Activated naive CD8-positive, alpha-beta T cell treated with anti-CD3 and anti-CD28 coated beads, Interleukin-2, amount 50 U/mL, for 24 hours (primary cell): Measurements from ENCODE around the gene HCAR2.
"Not testable (repeated sequence)": the region's sequence is repeated elsewhere in the genome, so short reads cannot be mapped to it uniquely, and the experiment has no call there.

Experiments
- ATAC-seq: fragments of 150-1000 bp; cut with Tn5 transposase; one replicate; pipeline ENCODE4 v1.10.0; 2021
- DNase-seq: peaks from one replicate; pipeline ENCODE4 v3.0.0; 2021
- H3K27ac Mint-ChIP-seq: one replicate; pipeline ENCODE4 v1.8.0; 2021; ENCODE audit warnings: mild to moderate bottlenecking, mixed read lengths
- H3K27me3 Mint-ChIP-seq: one replicate; pipeline ENCODE4 v1.8.0; 2021; ENCODE audit warnings: mixed read lengths
- H3K36me3 Mint-ChIP-seq: one replicate; pipeline ENCODE4 v1.8.0; 2021; ENCODE audit warnings: low read depth, mixed read lengths
- H3K4me1 Mint-ChIP-seq: one replicate; pipeline ENCODE4 v1.8.0; 2021; ENCODE audit warnings: mixed read lengths
- H3K4me3 Mint-ChIP-seq: one replicate; pipeline ENCODE4 v1.8.0; 2021; ENCODE audit warnings: mild to moderate bottlenecking, moderate library complexity, mixed read lengths
- H3K9me3 Mint-ChIP-seq: one replicate; pipeline ENCODE4 v1.8.0; 2021; ENCODE audit warnings: mixed read lengths

The HCAR2 gene

DNA sequence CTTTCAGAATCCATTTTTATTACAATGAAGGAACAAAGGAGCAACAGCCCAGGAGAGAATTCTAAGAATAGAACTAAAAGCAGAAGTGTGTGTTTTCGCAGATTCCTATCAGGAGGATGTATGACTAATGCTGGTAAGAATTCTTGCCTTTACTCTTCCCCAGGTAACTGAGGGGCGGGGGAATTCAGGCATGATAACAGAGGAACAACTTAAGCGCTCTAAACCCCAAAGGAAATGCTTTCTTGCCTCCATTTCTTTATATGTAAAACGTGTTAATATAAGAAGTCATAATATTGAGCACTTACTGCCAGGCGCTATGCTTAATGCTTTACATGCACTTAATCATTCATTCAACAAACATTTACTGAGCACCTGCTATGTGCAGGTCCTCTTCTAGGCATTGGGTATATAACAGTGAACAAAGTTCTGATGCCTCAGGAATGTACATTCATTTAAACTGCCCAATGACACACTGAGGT, 23.0 kb upstream of the HCAR2 start:
- Mint-ChIP-seq H3K27ac (peak overlapping the region; percentile 51), H3K4me1 (peaks cover 55% of the 10 kb centered on the region), H3K4me3 (peak overlapping the region; percentile 16), H3K27me3 (no peaks in the 10 kb centered on the region), H3K36me3 (no peaks in the 10 kb centered on the region), H3K9me3 (no peaks in the 10 kb centered on the region)
- ATAC-seq: peak; percentile 58
- DNase-seq: no peak

DNA sequence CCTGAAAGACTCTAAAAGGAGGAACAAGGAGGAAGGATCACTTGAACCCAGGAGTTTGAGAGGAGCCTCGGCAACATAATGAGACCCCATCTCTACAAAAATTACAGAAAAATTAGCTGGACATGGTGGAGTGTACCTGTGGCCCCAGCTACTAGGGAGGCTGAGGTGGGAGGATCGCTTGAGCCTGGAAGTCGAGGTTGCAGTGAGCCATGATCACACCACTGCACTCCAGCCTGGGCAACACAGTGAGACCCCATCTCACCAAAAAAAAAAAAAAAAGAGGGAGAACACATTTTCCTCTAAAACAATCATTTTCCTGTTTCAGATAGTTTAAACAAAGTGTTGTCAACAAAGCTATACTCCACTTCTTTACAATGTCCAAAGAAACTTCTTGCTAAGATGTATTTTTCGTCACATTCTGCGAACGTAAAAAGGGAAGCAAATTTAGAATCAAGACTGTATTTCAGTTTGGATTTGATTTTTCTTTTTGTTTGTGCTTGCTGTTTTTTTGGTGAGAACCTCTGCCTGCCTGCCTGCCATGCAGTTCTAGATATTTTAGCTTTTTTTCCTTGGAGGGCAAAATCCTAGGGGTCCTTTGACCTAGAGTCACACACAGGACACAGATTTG, 22.4 kb upstream of the HCAR2 start:
- Mint-ChIP-seq H3K27ac (peak overlapping the region; percentile 51), H3K9me3 (no peaks in the 10 kb centered on the region), H3K36me3 (no peaks in the 10 kb centered on the region), H3K27me3 (no peaks in the 10 kb centered on the region), H3K4me1 (peaks cover 54% of the 10 kb centered on the region), H3K4me3 (peak overlapping the region; percentile 16)
- ATAC-seq (no peak), DNase-seq (no peak)

DNA sequence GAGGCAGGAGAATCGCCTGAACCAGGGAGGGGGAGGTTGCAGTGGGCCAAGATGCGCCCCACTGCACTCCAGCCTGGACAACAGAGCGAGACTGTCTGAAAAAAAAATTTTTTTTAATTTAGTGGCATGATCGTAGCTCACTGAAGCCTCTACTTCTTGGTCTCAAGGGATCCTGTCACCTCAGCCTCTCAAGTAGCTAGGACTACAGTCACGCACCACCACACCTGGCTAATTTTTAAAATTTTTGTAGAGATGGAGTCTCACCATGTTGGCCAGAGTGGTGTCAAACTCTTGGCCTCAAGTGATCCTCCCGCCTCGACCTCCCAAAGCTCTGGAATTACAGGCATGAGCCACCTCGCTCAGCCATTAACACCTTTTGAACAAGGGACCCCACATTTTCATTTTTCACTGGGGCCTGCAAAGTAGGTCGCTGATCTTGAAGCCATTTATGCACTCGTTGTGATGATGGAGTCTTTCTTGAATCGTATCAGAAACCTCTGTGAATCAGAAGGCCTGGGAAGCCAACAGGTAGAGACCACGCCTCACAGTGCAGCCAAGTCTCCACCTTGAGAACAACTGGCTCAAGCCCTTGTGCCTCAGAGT, 21.6 kb upstream of the HCAR2 start:
- Mint-ChIP-seq H3K36me3 (no peaks in the 10 kb centered on the region), H3K9me3 (no peaks in the 10 kb centered on the region), H3K27ac (no peak overlapping the region), H3K4me1 (peaks cover 51% of the 10 kb centered on the region), H3K27me3 (no peaks in the 10 kb centered on the region), H3K4me3 (no peak overlapping the region)
- DNase-seq: no peak
- ATAC-seq: no peak

DNA sequence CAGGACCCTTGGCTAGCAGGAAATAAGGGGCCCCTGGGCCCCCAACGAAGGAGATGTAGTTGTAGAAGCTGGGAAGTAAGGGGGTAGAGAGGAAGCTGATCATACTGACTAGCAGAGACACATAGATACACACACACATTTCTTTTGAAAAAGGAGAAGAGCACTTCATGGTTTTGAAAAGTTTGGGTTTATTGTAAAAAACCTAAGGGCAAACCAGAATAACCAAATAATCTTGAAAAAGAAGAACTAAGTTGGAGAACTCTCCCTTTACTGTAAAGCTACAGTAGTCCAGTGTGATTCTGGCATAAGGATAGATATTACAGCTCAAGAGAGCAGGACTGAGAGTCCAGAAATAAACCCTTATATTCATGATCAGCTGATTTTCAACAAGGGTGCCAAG, 19.2 kb upstream of the HCAR2 start:
- Mint-ChIP-seq H3K27ac (no peak overlapping the region), H3K4me3 (no peak overlapping the region), H3K27me3 (no peaks in the 10 kb centered on the region), H3K4me1 (peaks cover 40% of the 10 kb centered on the region), H3K36me3 (no peaks in the 10 kb centered on the region), H3K9me3 (no peaks in the 10 kb centered on the region)
- no peak for DNase-seq
- ATAC-seq: no peak

DNA sequence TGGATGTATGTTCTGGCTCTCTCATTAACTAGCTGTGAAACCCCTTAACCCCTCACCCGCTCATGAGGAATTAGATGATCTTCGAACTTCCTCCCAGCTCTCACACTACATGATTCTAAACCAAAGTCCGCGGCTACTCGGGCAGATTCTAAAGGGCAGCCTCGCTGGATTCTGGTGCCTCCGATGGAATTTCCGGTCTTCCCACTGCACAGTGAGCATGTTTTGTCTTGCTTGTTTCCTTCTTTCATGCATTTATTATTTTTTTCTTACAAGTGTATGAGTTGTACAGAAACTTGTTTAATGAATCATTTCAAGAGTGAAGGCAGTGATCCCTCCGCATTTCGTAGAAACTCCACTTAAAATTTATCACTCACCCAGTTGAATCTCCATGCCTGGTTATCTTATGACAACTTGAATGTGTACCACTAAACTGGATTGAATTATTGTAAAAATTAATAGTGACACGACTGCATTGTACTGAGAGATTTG, 17.9 kb upstream of the HCAR2 start:
- no peaks in the 10 kb centered on the region for H3K27me3 Mint-ChIP-seq
- H3K4me1 Mint-ChIP-seq: peaks cover 36% of the 10 kb centered on the region
- H3K27ac Mint-ChIP-seq: peak overlapping the region; percentile 52
- no peaks in the 10 kb centered on the region for H3K36me3 Mint-ChIP-seq
- DNase-seq (no peak), ATAC-seq (no peak)
- H3K9me3 Mint-ChIP-seq: no peaks in the 10 kb centered on the region
- no peak overlapping the region for H3K4me3 Mint-ChIP-seq

DNA sequence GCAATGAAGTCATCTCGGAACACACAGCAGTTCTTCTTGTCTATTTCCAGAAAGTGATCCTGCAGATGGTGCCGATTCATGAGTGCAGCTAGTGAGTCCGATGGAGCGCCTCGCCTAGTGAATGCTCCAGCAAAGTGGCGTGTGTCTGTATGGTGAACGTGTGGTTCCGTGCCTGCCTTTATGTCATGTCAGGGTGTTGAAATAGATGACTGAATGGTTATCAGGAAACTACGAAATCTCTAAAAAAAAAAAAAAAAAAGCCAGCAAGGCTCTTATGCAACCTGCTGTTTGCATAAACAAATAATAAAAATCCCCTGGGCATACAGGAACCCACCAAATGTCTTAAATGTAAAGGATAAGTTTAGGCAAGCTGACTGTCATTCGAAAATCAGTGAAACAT, 13.5 kb upstream of the HCAR2 start, which contains the start of gene HCAR3:
Gene HCAR3, minus strand, starts transcription at position 154 of the 400 bp plus-strand sequence. Its CDS starts 74 bp downstream, at position 80.
- not testable (repeated sequence) for DNase-seq, H3K27ac Mint-ChIP-seq, H3K9me3 Mint-ChIP-seq, H3K4me3 Mint-ChIP-seq, H3K36me3 Mint-ChIP-seq, H3K27me3 Mint-ChIP-seq, ATAC-seq
- peaks cover 14% of the 10 kb centered on the region for H3K4me1 Mint-ChIP-seq

DNA sequence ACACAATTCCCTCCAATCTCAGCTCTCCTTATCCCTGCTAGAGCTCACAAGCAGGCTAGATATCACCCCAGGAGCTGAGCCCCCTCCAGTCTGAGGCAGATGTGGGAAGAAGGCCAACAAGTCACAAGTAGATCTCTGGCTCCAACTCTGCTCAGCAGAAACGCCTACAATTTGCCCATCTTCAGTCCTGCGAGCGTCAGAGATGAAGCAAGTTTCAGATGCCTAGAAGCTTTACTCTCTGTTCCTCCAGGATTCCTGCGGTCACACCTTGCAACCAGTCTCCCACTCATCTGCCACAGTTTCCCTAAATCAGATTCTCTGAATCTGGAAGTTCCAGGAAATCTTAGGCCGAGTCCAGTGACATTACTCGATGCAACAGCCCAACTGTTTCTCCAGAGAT, 12.1 kb upstream of the HCAR2 start:
- not testable (repeated sequence) for H3K27me3 Mint-ChIP-seq, ATAC-seq, H3K27ac Mint-ChIP-seq, H3K9me3 Mint-ChIP-seq, H3K36me3 Mint-ChIP-seq, DNase-seq, H3K4me3 Mint-ChIP-seq, H3K4me1 Mint-ChIP-seq

DNA sequence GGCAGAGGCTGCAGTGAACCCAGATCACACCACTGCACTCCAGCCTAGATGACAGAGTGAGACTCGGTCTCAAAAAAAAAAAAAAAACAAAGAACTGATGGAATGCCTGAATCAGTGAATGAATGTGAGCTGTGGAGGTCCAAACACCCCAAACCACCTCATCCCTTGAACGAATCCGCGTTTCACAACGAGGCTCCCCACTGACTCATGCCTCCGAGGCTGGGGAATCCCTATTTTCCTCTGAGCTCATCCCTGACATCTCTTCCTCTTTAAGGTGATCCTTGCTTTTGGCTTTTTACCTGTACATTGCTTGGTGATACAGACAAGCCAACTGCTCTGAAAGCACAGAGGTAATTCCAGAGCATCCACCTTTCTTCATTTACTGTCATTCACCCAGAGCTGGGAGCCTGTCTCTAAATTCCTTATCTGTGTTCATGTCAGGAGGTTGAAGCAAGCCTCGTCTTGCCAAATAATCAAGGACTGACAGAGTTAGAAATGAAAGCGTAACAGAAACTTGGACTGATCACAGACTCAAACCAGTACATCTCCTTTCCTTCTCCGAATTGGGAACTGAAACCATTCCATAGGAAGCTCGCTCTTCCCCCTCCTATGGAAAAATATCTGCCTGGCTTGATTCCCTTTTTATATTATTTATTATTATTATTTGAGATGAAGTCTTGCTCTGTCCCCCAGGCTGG, 10.5 kb upstream of the HCAR2 start:
- not testable (repeated sequence) for DNase-seq, H3K9me3 Mint-ChIP-seq, H3K36me3 Mint-ChIP-seq, H3K27me3 Mint-ChIP-seq, H3K27ac Mint-ChIP-seq, ATAC-seq, H3K4me3 Mint-ChIP-seq, H3K4me1 Mint-ChIP-seq

DNA sequence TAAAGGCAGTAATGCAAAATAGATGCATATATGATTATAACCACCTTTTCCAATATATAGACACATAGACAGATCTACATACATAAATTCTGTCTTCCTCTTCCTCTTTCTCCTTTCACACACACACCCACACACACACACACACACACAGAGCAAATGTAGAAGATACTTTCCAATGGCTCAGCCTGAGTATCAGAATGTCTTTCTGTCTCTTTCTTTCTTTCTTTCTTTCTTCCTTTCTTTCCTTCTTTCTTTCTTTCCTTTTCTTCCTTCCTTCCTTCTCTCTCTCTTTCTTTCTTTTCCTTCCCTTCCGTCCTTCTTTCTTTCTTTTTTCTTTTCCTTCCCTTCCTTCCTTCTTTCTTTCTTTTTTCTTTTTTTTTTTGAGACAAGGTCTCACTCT, 8.1 kb upstream of the HCAR2 start:
- H3K4me3 Mint-ChIP-seq, H3K36me3 Mint-ChIP-seq, ATAC-seq, H3K27ac Mint-ChIP-seq, DNase-seq, H3K4me1 Mint-ChIP-seq, H3K27me3 Mint-ChIP-seq, H3K9me3 Mint-ChIP-seq: not testable (repeated sequence)

DNA sequence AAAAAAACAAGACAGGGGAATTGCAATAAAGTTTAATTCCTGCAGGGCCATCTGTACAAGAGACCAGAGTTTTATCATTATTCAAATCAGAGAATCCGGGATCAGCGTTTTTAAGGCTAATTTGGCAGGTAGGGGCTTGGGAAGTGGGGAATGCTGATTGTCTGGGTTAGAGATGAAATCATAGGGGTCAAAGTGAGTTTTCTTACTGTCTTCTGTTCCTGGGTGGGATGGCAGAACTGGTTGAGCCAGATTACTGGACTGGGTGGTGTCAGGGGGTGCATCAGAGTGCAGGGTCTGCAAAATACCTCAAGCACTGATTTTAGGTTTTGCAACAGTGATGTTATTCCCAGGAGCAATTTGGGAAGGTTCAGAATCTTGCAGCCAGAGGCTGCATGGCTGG, 7.2 kb upstream of the HCAR2 start:
- H3K4me1 Mint-ChIP-seq, H3K27ac Mint-ChIP-seq, H3K36me3 Mint-ChIP-seq, DNase-seq, H3K9me3 Mint-ChIP-seq, H3K4me3 Mint-ChIP-seq, H3K27me3 Mint-ChIP-seq, ATAC-seq: not testable (repeated sequence)

DNA sequence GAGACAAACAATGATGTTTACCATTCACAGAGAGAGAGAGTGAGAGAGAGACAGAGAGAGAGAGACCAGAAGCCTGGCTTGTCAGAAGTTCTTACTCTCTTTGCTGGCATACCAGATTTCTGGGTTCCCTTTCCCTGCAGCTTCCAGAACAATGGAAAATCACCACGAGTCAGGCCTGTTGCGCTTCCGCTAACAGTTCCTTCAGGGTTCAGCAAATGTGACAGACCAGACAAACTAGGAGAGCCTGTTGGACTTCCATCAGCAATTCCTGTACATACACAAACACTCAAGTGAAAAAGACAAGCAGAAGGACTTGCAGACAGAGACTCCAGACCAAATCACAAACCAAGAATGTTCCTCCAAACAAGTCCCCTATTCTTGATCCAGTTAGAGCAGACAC, 6.1 kb upstream of the HCAR2 start:
- H3K4me3 Mint-ChIP-seq, H3K36me3 Mint-ChIP-seq, DNase-seq, ATAC-seq, H3K4me1 Mint-ChIP-seq, H3K27me3 Mint-ChIP-seq, H3K9me3 Mint-ChIP-seq, H3K27ac Mint-ChIP-seq: not testable (repeated sequence)

DNA sequence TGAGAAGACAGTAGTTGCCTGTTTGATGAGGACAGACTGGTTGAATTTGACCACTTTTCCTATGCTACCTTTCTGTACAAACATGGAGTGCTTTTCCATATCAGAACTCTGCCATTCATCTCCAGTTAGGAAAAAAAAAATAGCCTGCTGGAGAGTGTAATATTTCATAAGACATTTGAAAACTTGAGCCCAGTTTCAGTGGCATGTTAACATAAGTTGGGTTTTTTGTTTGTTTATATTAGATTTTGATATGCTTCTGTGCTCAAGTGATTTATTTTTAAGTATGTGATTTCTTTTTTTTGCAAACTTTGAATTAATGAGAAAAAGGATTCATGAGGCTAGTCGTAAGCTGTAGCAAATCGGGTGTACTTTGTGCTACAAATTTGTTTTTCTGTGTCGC, 684 bp upstream of the HCAR2 start:
- not testable (repeated sequence) for H3K9me3 Mint-ChIP-seq, H3K36me3 Mint-ChIP-seq, ATAC-seq, H3K27ac Mint-ChIP-seq, H3K4me3 Mint-ChIP-seq, DNase-seq, H3K27me3 Mint-ChIP-seq, H3K4me1 Mint-ChIP-seq

DNA sequence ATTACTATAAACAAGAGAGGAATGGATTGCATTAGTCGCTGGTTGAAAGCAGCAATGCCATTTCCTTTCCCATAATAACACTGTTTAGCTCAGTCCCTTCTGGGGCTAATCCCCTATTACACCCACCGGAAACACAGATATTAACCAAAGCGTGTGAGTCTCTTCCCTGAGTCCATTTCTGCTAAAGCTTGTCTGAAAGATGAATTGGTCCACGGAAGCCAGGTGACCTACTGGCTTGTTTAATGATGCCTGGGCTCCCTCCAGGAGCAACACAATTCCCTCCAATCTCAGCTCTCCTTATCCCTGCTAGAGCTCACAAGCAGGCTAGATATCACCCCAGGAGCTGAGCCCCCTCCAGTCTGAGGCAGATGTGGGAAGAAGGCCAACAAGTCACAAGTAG, 1.7 kb downstream of the HCAR2 start:
- not testable (repeated sequence) for ATAC-seq, DNase-seq, H3K4me1 Mint-ChIP-seq, H3K9me3 Mint-ChIP-seq, H3K27me3 Mint-ChIP-seq, H3K4me3 Mint-ChIP-seq, H3K27ac Mint-ChIP-seq, H3K36me3 Mint-ChIP-seq

DNA sequence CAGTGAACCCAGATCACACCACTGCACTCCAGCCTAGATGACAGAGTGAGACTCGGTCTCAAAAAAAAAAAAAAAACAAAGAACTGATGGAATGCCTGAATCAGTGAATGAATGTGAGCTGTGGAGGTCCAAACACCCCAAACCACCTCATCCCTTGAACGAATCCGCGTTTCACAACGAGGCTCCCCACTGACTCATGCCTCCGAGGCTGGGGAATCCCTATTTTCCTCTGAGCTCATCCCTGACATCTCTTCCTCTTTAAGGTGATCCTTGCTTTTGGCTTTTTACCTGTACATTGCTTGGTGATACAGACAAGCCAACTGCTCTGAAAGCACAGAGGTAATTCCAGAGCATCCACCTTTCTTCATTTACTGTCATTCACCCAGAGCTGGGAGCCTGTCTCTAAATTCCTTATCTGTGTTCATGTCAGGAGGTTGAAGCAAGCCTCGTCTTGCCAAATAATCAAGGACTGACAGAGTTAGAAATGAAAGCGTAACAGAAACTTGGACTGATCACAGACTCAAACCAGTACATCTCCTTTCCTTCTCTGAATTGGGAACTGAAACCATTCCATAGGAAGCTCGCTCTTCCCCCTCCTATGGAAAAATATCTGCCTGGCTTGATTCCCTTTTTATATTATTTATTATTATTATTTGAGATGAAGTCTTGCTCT, 3.0 kb downstream of the HCAR2 start:
- H3K4me3 Mint-ChIP-seq, H3K4me1 Mint-ChIP-seq, ATAC-seq, H3K27ac Mint-ChIP-seq, H3K27me3 Mint-ChIP-seq, H3K9me3 Mint-ChIP-seq, H3K36me3 Mint-ChIP-seq, DNase-seq: not testable (repeated sequence)

DNA sequence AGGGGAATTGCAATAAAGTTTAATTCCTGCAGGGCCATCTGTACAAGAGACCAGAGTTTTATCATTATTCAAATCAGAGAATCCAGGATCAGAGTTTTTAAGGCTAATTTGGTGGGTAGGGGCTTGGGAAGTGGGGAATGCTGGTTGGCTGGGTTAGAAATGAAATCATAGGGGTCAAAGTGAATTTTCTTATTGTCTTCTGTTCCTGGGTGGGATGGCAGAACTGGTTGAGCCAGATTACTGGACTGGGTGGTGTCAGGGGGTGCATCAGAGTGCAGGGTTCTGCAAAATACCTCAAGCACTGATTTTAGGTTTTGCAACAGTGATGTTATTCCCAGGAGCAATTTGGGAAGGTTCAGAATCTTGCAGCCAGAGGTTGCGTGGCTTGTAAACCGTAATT, 6.2 kb downstream of the HCAR2 start:
- H3K36me3 Mint-ChIP-seq, H3K4me3 Mint-ChIP-seq, H3K4me1 Mint-ChIP-seq, H3K9me3 Mint-ChIP-seq, H3K27me3 Mint-ChIP-seq, ATAC-seq, DNase-seq: not testable (repeated sequence)
- H3K27ac Mint-ChIP-seq: peak overlapping the region; percentile 19
